Activated gamma-delta T cell treated with anti-CD3 and anti-CD28 coated beads, Interleukin-2, amount 50 U/mL, for 16 hours (primary cell): ENCODE data around the gene B3GLCT.

ENCODE experiments used
- DNase-seq: peaks from one replicate; pipeline ENCODE4 v3.0.0-alpha.2; 2020; ENCODE audit warnings: low read depth

The B3GLCT gene

DNA sequence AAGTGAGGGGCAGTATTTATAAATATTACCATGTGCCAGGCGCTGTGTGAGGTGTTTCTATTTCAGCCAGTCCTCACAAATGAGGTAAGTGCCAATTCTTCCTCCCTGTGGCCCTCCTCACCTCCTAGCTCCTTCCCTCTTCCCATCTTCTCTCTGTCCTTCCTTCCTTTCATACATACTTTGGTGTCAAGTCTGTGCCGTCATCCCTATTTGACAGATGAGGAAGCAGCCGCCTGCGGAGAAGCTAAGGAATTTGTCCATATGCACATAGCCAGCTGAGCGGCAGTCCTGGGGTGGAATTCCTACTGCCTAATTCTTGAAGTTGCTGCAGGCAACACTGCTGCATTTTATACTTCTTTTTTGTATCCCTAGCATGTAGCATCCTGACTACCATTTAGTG, 150.8 kb downstream of the B3GLCT start:
- no peak for DNase-seq

DNA sequence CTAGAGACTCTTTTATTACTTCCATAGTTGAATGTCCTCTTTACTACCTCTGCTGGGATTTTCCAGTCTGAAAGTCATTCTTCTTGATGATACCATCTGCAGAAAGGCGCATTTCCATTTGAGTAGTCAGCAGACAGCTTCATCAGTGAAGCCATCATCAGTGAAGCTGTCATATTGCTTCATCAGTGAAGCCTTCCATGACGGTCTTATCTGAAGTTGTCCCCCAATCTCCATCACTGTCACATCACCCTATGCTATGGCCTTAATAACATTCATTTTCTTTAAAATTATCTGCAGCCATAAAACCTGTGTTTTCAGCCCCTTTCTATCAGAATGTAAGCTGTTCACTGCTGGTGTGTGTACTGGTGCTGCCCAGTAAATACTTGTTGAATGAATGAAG, 151.6 kb downstream of the B3GLCT start:
- DNase-seq, result no peak

DNA sequence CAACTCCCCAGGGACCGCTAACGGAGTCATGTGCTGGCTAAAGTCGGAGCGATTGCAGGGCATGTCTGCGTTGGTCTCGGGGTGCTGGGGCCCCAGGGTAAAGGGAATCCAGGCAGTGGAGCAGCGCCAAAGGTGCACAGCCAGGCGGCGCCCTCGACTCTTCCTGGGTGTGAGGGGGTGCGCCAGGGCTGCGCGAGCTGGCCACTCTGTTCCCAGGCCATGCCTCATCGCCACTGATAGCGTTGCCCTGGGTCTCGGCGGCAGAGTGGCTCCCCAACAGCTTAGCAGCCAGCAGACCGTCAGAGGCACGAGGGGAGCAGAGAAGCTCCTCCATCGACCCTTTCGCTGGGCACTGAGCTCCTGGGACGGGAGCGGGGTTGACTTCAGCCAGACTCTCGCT, 152.7 kb downstream of the B3GLCT start:
- DNase-seq, result no peak

DNA sequence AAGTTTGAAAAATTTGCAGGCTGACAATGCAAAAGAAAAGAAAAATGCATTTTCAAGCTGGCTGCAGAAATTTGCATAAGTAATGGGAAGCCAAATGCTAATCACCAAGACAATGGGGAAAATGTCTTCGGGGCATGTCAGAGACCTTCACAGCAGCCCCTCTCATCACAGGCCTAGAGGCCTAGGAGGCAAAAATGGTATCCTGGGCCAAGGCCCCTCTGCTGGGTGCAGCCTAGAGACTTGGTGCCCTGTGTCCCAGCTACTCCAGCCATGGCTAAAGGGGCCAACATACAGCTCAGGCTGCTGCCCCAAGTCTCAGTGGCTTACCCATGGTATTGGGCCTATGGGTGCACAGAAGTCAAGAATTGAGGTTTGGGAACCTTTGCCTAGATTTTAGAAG, 155.2 kb downstream of the B3GLCT start:
- DNase-seq, result no peak

DNA sequence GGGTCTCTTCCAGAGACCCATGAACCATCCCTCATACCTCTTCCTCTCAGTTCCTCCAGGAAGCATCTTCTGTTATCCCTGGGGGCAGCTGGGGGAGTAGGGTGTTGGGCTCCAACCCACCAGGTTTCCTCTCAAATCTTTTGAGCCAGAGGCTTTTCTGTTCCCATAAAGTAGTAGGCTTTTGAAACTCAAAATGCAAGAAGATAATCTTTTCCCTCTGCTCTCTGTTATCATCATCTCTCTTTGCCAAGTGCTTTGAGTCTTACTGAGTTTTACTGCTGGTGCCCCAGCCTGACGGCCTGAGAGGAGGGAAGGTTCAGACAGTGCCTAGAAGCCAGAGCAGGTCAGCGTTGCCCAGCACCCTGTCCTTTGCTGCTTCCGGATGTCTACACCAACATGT, 157.2 kb downstream of the B3GLCT start:
- no peak for DNase-seq

DNA sequence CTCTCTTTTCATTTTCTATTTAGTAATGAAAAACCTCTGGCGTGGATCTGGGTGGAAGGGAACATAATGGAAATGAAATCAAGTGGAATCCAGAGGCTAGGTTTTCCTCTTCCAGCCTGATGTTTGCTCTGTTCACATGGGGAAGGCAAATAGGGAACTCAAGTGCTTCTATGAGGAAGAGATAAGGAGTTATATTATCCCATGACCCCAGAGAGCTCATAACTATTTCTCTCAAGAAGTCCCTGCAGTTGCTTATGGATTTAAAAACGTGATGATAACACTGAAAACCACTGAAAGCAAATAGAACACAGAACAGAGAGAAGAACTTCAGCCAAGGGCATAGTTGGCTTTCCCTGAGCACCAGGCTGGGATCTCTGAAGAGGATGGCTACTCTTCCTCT, 157.8 kb downstream of the B3GLCT start:
- no peak for DNase-seq

DNA sequence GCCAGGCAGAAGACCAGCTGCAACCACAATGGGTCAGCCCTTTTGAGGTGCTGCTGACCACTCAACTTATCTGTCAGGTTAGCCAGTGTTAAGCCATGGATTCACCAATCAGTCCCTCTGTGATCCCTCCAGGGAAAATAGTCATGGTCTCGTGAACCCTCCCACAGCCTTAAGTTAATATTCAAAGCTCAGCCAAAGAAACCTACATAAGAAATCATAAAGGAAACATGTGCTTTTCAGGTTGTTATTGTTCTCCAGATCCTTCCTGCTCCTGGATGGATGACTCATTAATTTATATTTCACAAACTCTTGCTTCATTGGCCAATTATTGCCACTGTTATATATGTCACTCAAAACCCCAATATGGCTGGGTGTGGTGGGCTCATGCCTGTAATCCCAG, 161.9 kb downstream of the B3GLCT start:
- no peak for DNase-seq

DNA sequence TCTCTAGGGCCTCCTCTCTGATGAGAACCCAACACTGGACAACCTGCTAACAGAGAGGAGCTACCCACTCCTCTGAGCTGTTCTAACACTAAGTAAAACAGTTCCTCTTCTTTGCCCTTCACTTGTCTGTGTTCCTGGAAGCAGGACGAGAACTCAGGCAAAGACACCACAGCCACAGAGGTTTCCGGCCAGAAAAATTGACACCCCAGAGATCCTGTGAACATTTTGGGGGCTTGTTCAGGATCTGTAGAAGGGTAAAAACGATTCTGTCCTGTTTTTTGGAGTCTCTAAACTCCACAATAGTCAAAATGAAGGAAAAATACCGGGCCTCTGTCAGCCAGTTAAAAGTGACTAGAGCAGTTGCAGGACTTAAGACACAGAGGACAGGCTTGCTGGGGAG, 165.9 kb downstream of the B3GLCT start:
- no peak for DNase-seq

DNA sequence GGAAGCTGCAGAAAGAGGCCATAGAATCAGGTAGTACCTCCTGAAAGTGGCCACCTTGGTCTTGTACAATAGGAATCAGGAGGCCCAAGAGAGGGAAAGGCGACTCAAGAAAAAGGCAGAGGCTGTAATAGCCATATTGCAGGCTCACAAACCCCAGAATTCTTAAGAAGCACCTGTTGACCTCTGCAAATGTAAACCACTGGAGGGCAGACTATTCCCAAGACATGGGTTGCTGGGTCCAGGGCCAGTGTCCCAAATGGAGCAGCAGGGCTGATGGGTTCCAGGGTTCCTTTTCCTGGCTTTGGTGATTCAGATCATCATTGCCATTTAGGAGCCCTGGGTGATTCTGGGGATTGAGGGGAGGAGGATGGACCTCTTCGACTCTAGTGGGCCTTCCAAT, 167.6 kb downstream of the B3GLCT start:
- no peak for DNase-seq

DNA sequence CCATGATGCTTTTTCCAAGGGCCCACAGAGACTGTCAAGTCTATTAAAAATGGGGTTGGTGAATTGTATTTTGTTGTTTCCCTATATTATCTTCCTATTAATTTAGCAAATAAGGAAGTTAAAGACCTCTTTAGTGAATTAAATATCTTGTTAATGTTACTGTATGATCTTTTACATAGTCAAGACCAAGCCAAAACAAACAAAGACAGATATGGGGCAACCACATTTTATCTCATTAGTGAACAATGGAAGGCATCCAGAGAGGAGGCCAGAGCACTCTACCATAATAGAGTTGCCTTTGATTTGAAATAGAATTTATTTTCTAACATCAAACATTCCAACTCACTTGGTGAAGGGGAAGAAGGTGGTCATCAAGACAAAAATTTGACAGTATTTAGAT, 169.4 kb downstream of the B3GLCT start:
- DNase-seq, result no peak

DNA sequence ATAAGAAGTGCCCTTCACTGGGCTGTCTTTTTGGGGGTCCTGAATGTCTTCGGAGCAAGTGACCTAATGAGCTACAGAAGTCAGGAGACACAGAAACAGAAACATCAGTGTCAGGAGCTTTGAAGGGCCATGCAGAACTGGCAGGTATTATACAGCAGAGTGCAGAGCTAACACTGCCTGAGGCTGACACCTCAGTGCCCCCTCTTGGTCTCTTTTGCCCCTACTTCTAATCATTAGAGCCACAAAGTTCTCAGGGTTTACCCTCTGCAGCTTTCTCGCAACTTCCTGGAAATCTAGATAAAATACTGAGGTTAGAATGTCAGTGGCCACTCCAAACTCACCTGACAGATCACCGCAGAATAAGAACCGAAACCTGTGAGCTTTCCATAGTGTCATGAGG, 172.7 kb downstream of the B3GLCT start:
- DNase-seq, result no peak

DNA sequence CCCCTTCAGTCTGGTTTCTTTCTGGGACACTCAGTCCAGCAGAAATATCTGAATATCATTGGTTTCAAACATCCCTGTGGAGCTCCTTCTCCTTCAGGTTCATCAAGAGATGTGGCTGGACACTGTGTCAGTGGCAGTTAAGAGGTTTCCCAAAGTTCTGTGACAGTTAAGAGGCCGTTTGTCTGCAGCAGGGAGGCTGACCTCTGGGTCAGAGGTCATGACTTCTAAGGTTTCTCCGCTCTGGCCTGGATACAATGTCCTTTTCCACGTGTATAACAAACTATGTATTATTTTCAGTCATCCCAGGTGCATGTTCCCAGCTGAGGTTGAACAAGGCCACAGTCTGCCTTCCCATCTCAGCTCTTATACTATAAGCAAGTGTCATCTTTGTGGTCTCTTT, 174.9 kb downstream of the B3GLCT start:
- no peak for DNase-seq

DNA sequence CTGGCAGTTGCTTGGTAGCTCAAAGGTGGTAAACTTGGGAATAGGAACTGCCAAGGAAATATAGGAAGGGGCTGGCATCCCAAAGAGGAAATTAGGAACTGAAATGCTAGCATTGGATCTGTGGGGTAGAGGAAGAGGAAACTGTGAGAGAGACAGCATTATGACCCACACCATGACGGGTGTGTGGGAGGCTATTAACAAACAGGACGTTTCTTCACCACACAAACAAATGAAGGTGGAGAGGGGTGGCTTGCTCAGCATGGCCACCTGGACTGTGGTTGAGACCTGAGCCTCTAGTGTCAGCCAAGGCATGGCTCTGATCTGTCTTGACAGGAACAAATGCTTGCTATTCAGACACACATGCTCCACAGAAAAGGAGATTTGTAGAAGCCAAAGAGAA, 178.2 kb downstream of the B3GLCT start:
- no peak for DNase-seq

DNA sequence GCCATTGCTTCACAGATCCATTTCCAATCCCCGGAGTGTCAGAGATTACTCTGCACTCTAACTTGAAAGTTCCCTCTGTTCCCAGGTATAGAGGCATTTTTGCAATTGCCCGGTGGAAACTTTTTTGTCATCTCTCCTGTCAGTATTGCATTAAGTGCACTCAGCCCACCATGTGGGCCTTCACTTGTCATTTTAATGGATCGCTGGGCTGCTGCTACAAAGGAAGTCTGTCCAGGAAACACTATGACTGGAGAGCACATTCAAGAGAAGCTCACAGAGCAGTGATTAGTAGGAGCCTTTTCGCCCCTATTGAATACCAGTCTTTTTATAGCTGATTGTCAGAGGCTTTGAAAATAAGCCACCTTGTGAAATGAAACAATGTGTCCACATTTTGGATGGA, 180.9 kb downstream of the B3GLCT start:
- no peak for DNase-seq
